ENCODE measurements around the gene ARHGEF2.
"Not testable (repeated sequence)": the region's sequence is repeated elsewhere in the genome, so short reads cannot be mapped to it uniquely, and the experiment has no call there.

The ARHGEF2 gene

DNA sequence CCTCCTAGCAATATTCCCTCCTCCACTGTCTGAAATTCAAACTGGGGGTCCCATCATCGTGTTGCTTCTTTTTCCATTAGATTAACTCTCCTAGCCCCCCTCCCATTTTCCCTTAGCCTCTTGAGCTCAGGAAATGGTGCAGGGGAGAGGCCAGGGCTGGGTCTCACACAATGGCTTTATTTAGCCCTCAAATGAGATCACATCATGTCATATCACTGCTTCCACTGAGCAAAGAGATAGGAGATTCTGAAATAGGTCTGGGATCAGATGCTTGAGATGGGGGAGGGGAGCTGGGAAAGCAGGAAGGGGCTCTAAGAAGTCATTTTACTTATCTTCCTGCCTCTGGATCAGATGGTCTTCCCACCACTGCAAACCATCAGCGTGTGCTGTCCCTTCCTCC, 17.8 kb upstream of the ARHGEF2 start:
- in situ Hi-C loops (cut with HindIII; ENCODE audit: low sequenced_read_pairs) = no loop called here
- TF ChIP-seq, protein P1, sequence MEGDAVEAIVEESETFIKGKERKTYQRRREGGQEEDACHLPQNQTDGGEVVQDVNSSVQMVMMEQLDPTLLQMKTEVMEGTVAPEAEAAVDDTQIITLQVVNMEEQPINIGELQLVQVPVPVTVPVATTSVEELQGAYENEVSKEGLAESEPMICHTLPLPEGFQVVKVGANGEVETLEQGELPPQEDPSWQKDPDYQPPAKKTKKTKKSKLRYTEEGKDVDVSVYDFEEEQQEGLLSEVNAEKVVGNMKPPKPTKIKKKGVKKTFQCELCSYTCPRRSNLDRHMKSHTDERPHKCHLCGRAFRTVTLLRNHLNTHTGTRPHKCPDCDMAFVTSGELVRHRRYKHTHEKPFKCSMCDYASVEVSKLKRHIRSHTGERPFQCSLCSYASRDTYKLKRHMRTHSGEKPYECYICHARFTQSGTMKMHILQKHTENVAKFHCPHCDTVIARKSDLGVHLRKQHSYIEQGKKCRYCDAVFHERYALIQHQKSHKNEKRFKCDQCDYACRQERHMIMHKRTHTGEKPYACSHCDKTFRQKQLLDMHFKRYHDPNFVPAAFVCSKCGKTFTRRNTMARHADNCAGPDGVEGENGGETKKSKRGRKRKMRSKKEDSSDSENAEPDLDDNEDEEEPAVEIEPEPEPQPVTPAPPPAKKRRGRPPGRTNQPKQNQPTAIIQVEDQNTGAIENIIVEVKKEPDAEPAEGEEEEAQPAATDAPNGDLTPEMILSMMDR (IDR thresholded peaks at IDR 0.05; ENCODE audit: low read depth, low read length, missing control alignments) = no peak
- no peak overlapping the region for H3K4me3 ChIP-seq (ENCODE audit: low read depth, low read length)

DNA sequence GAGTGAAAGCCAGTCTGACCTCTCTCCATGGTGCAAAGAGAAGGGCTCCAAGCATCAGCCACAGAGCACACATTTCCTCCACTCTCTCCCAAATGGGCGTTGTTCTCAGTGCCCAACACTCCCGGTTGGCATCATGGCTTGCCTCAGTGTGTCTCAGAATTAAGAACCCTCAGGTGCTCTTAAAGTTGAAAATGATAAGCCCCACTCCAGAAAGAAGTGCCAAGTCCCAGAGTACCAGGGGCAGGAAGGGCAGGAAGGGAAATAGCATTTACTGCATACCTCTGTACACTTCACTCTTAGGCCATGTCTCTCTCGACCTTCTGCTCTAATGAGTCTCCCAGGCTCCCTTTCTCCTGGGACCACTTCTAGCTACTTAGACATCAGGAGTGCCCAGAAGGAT, 15.2 kb upstream of the ARHGEF2 start:
- in situ Hi-C loops (cut with HindIII; ENCODE audit: low sequenced_read_pairs) = no loop called here
- no peak overlapping the region for H3K4me3 ChIP-seq (ENCODE audit: low read depth, low read length)
- DNase-seq (ENCODE audit: low read depth) = no peak
- TF ChIP-seq, protein P1 (IDR thresholded peaks at IDR 0.05; ENCODE audit: low read depth, low read length, missing control alignments) = no peak

More for the DNA sequence above, 17.8 kb upstream of the ARHGEF2 start:
- DNase-seq (ENCODE audit: low read depth) = no peak

DNA sequence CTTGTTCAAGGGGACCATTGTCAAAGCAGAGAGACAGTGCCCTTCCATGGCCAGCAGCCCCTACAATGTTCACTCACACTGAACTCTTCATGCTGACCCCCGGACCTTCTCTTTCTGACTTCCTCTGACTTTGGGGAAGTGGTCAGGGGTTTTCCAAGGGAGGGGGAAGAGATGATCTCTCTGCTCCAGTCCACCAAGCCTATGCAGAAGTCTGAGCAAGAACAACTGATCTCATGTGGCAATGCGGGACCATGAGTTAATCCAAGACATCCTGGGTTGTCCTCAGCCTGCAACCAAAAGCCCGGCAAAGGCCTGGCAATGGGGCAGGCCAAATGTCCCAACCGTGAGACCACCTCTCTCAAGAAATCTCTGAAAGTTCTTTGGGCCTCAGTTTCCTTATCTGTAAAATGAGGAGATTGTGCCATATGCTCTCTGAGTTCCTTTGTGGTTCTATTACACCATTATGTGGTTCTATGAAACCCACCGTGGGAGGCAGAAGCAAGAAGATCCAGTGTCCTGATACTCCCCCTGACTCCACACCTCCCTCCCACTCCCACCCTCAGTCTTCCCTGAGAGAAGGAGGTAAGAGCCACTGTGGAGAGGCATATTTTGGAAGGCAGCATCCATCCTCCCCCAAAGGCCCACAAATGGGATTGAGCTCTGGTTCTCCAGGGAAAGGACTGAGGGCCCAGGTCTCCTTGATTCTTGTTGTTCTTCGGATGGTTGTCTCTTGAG, 11.8 kb upstream of the ARHGEF2 start:
- TF ChIP-seq, protein P1 (IDR thresholded peaks at IDR 0.05; ENCODE audit: low read depth, low read length, missing control alignments) = no peak
- DNase-seq (ENCODE audit: low read depth) = no peak

DNA sequence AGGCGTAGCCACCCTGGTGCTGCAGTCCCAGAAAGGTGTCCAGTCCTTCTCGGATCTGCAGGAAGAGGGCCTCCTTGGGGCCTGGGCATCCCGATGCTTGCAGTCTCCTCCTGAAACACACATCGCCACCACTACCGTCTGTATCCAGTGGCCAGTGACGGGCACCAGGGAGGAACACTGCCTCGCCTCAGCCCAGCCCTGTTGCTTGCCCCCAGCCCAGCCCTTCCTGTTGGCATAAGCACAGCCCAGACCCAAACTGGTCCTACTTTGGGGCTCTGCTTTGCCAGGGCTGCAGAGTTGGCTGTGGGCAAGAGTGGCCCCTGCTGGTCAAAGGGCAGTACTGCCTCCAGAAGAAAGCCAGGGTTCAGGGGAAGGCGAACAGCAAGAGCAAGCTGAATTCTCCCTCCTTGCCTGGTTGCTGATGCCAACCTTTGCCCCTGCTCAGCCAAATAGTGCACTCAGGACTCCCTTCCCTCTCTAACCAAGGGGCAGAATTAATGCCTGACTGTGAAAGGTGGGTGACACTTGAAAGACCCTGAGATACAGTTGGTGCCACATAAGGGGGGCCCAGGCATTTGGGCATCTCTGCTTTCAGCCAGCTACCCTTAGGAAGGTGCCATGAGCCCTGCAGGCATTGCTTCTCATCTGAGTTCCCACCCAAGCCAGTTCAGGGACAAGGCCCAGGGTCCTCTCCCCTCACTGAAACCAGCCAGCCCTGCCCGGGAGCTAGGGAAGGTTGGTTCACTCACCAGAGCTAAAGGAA, 11.1 kb upstream of the ARHGEF2 start:
- in situ Hi-C loops (cut with HindIII; ENCODE audit: low sequenced_read_pairs) = no loop called here
- TF ChIP-seq, protein P1 (IDR thresholded peaks at IDR 0.05; ENCODE audit: low read depth, low read length, missing control alignments) = peak; percentile 98
- no peak overlapping the region for H3K4me3 ChIP-seq (ENCODE audit: low read depth, low read length)
- DNase-seq (ENCODE audit: low read depth) = no peak

More for the DNA sequence above, 11.8 kb upstream of the ARHGEF2 start:
- H3K4me3 ChIP-seq (ENCODE audit: low read depth, low read length) = no peak overlapping the region
- in situ Hi-C loops (cut with HindIII; ENCODE audit: low sequenced_read_pairs) = no loop called here

DNA sequence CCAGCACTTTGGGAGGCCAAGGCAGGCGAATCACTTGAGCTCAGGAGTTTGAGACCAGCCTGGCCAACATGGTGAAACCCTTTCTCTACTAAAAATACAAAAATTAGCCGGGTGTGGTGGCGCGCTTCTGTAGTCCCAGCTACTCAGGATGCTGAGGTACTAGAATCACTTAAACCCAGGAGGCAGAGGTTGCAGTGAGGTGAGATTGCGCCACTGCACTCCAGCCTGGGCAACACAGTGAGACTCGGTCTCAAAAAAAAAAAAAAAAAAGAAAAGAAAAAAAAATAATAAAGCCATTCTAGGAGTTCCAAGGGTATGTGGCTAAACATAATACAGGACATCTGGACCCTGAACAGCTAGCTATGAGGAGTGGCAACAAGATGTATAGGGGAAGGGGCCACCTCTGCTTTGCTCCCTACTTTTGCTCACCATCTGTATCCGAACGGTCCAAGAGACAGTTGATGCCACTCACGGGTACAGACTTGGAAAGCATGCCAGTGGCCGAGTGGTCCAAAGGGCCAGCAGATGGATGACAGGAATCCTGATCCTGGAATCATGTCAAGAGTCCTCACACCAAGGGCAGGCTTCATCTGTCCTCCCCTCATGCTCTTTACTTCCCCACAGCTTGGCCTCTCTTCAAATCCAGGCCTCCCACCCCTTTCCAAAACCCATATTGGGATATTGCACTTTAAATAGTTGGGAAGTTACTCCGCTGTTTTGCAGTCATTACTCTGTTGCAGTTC, 6.7 kb upstream of the ARHGEF2 start:
- DNase-seq (ENCODE audit: low read depth); H3K4me3 ChIP-seq (ENCODE audit: low read depth, low read length); in situ Hi-C loops (cut with HindIII; ENCODE audit: low sequenced_read_pairs): not testable (repeated sequence)

DNA sequence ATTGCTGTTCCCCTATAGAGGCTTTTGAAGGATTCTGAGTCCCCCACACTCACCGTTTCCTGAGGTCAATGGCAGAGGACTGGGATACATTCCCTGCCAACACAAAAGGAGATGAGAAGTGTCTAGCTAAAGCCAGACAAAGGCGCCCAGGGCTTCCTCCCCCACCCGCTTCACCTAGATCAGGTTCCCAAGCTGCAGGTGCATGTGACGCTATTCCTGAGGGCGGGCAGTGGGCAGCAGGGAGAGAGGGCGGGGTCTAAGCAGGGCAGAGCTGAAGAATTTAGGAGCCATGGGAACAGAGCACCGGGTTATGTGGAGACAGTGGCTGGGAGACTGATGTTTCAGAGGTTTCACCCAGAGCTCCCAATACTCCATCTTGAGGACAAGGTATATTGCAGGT, 6.0 kb upstream of the ARHGEF2 start:
- TF ChIP-seq, protein P1 (IDR thresholded peaks at IDR 0.05; ENCODE audit: low read depth, low read length, missing control alignments) = no peak
- in situ Hi-C loops (cut with HindIII; ENCODE audit: low sequenced_read_pairs) = no loop called here
- H3K4me3 ChIP-seq (ENCODE audit: low read depth, low read length) = no peak overlapping the region
- DNase-seq (ENCODE audit: low read depth) = no peak

All from astrocyte of the cerebellum (primary cell).